T-helper 9 cell (primary cell): Measurements from ENCODE around the gene GALNT14.

Experiments
- DNase-seq: peaks from one replicate; pipeline ENCODE4 v3.0.0-alpha.2; 2020

Gene GALNT14

DNA sequence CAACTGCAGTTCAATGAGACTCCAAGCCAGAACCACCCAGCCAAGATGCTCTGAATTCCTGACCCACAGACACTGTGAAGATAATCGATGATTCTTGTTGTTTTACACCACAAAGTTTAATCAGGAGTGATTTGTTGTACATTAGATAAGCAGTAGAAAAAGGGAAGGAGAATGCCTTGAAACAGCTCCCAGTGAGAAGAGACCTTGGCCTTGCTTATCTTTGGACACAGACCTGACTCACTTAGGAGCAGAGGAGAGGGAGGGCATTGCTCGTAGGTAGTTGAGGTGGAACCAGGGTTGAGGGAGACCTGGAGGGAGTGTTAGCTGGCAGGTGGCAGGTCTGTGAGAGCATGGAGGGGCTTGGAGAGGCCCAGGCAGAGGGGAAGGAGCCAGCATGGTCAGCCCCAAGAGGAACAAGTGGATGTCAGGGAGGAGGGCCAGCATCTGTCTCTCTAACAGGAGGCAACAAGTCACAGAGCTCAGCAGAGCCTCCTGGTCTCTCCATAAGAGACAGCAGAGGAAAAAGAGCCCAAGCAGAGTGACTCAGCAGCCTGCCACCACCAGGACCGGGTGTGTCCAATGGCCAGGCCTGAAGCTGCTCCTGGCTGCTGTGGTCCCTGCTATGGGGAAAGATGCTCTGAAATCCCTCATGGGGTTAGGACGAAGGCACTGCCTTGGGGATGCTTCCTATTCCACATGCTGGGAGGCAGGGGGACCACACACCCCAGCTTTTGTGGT, 169.4 kb downstream of the GALNT14 start:
- DNase-seq, result no peak

DNA sequence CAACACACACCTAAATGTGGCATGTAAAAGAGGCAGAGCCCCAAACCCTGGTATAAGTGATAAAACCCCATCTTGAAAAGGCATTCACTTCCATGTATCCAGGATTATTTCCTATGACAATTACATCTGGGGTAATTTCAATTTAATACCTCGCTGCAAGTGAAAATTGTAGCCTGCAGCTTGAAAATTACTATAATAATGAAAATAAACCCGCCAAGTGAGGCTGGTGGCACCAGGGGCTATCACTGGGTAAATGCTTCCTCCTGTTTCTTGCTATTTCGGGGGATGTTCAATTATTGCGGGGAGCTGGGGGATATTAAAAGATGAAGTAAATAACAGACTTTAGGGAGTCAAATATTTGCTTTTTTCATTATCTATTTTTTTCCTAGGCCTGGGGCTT, 171.5 kb downstream of the GALNT14 start:
- DNase-seq, result no peak

DNA sequence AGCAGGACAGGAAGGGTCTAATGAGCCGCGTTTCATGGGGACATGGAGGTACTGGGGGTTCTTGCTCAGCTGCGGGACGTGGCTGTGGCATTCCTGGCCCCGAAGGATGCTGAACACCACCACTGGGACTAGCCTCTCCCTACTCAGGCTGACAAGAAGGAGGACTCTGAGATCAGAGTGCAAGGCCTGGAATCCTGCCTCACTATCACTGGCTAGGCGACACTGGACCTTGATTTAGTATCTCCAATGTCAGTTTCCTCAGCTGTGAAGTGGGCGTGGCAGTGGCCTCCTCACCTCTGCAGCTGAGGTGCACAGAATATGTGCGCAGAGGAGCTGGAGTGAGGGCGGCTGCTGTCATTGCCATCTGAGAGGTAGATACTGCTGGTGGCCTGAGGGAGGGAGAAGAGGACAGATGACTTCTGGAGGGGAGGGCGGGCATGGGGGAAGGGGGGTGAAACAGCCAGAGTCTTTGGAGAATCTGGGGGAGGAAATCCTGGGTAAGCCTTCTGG, 173.2 kb downstream of the GALNT14 start:
- DNase-seq, result no peak

DNA sequence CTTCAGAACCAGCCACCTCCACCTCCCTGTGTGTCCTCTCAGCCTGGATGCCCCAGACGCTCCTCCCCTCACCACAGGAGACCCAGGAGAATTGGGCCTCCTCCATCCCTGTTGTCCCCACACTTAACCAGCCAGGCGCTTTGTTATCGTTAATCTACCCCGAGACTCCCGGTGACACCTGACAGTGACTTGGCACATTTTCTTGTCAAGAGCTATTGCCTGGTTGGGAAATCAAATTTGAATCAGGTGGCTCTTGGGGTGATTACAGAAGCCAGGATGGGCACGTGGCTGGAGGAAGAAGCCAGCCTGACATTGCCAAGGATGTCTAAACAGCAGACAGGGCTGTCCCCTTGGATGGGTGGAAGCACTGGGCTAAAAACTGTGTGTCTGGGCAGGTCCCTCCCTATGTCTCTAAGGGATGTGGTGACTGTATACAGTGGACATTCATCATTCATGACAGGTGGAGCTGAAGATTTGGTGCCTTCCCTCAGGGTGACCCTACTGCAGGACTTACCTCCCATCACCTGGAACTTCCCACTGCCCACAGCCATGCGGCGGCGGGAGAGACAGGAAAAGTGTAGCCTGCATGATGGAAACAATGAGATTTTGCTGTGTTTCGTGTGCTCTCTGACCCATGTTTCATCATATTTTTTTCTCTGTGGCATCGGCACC, 173.8 kb downstream of the GALNT14 start:
- DNase-seq, result no peak

DNA sequence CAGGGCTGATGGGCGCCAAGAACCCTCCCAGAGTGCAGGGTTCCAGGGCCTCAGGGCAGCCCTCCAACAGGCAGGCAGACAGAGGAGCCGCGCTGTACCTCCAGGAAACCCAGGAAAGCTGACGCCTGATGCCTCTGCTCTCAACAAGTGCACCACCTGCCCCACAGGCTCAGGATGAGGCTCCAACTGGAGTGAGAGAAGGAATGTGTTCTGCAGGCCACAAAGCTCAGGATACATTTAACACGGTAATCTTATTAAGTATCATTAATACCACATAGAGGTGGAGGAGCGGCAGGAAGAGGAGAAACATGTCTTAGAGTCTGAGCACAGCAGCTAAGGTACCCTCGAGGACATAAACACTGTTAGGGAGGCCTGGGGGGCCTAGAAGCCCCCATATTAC, 175.1 kb downstream of the GALNT14 start:
- DNase-seq, result no peak

DNA sequence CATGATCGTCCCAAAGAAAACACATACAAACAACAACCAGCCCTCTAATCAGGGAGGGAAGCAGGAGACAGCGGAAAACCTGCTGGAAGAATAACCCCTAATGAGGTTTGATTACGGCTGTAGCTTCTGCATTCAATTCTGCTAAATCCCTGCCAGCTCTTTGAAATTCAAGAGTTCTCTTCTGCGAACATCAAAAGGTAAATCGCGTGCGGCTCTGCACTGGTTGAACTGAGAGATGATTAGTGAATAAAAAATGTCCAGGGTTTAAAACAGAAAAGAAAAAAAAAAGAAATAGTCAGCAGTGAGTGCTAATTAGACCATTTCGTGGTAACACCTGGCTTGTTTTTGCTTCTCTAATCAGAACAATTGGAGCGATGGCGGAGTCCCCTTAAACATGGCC, 178.0 kb downstream of the GALNT14 start:
- DNase-seq, result no peak

DNA sequence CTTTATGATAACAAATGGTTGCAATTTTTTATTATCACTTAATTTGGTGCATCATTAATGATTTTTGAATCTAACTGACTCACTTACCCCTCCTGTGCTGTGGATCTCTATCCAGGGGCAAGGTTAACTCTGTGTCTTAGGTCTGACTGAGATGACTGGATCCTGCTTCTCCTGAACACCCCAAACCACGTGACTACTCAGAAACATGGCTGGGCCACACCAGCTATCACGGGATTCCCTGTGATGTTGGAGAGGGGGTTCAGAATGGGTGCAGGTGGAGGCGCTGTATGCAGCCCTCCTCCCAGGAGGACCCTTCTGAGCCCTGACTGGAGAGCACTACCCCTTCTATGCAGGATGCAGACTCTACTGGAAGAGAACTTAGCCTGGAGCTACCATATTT, 178.6 kb downstream of the GALNT14 start:
- no peak for DNase-seq

DNA sequence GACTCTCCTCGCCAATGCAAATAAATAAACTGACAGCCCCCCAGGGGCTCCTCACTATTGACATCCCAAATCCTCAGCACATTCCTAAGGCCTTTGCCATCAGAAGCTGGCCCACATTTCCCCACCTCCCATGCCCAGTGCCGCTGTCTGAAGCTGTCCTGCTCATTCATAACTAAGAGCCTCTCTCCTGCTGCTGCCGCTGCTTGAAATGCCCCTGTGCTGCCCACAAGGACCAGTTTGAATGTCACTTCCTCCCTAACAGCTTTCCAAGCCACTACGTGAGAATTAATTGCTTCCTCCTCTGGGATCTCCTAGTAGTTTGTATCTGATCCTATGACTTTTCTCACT, 179.3 kb downstream of the GALNT14 start:
- DNase-seq, result no peak

DNA sequence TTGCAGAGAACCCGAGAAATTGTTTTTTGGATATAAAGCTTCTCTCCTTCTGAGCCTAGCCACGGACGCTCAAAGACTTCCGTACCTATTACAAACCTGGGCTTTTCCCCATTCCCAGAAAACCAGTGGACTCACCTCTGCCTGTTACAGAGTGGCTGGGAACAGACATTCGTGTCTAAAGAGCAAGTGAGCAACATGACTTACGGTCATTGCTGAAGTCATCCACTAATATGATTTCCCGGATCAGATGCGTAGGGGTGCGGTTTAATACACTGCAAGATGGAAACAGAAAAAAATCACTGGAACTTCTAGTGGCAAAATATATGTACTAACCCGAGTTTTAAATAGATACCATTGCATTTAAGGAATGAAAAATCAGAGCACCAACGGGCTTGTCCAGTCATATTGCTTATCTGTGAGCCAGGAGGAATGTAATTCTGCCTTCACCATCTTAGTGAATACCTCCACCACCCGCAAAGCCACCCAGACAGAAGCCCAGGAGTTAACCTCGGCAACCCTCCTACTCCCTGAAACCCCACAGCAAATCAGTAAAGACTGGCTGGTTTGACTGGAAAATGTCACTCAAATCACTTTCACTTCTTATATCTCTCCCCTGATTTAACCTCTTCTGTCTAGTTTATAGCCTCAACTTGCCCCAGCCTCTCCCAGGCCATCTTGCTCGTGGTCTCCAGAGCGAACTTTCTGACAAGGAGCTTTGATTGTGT, 179.9 kb downstream of the GALNT14 start:
- no peak for DNase-seq

DNA sequence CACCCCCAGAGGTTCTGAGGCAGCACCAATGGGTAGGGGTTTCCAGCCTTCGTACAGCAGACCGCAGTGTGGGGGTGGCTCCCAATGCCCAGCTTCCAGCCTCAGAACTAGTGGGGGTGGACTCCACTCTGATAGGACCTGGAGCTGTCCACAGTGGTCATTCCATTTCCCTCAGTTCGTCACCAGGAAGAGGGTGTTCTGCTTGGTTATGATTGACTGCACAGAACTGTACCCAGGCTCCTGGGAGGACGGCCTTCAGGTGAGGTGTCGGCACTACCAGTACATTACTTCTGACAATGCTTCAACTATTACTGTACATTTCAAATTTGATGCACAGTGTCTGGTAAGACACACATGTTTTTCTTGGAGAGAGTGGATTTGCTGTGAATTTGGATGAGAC, 180.6 kb downstream of the GALNT14 start:
- DNase-seq, result no peak

DNA sequence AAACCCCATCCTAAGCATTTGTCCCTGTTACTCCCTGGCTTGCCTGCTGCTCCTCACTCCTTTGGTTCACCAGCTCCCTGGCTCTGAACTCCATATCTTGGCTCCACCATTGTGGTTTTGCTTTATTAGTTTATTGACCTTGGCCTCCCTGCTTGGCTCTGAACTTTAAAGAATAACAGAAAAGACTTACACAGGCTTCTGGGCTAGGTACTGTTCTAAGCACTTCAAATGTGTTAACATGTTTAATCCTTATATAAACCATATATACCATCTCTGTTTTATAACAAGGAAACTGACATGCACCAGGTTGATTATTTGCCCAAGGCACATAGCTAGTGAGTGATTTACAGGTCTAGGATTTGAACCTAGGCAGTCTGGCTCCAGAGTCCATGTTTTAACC, 181.2 kb downstream of the GALNT14 start:
- DNase-seq, result no peak

DNA sequence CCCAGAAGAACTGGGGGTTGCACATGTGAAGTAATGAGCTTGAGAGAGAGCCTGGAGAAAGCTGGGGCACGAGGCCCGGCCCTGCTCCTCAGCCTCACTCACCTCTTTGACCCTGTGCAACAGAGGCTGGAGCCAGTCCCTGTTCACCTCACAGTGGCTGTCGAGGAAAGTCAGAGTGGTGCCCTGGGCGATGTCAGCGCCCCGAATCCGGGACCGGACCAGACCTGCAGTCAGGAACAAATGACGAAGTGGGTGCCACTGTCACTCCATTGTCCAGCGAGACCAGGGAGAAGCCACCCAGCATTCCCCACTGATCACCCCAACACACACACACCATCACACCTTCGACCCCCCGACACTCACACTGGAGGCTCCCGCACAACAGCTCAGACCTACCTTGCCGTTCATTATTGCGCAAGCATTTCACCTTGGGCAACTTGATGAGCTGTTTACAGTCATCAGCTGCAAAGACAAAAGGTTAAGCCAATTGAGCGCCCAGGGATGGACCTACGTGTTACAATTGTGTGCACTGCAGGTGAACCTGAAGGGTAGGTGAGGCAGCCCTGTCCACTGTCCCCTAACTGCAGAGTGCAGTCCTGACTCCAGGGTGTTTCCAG, 182.6 kb downstream of the GALNT14 start:
- no peak for DNase-seq

DNA sequence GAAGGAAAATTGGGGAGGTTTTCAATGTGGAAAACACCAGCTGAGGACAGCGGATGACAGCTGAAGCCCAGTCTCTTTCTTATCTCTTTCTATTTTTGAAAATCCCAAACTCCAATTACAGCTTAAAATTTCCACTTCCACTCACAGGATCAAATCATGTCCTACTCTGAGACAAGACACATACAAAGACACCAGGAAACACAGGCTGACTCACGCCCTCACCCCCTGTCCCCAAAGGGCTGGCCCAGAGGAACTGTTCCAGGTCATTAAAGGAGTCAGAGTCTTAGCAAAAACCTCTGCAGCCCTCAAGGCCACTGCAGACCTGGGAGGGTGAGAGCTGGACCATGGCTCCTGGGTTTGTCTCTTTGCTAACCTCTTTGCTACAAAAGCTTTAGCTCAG, 187.9 kb downstream of the GALNT14 start:
- no peak for DNase-seq

DNA sequence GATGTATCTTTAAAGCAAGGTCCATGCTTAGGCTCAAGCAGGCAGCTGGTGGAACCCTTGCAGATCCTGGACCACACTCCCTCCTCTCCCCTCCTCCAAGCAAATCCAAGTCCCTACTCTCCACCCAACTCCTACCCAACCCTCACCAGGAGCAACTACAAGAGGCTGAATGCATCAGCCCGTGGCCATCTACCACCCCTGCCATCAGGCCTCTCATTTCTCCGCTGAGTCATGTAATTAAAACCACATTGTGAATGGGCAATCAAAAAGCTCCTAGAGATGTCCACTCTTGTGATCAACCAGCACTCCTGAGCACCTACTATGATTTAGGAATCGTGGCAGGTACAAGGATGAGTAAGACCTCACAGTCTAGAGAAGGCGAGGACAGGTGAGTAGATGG, 188.8 kb downstream of the GALNT14 start:
- DNase-seq, result no peak

DNA sequence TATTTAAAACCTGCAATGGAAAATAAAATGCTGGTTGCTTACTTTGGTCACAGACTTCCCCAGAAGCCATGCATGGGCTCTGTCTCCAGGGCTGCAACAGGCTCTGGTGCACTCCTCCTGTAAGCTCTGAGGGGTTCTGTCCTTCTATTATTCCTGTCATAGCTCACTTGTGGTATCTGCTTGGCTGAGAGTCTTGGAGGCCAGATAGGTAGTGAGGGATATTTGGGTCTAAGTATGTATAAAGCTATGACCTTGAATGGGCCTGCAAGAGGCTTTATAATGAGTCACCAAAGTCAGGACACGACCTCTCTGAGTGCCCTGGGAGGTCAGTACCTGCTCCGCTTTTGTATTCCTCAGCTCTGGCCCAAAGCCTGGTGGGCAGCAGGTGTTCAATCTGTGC, 189.4 kb downstream of the GALNT14 start:
- no peak for DNase-seq

DNA sequence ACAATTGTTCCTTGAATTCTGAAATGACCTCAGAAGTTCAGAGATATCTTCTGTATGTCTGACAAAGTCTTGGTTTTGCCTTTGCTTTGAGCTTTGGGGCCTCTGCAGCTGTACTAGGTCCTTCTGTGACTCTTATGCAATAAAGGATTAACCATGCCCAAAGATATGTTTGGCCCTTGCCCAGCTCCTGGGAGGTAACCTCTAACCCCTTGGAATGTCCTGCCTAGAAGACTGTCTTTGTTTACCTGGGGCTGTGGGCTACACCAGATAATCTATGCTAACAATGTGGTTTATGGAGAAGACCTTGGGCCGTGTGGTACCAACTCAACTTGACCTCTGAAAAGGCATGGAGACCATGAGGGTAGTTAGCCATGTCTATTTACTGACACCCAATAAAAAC, 190.1 kb downstream of the GALNT14 start:
- no peak for DNase-seq

DNA sequence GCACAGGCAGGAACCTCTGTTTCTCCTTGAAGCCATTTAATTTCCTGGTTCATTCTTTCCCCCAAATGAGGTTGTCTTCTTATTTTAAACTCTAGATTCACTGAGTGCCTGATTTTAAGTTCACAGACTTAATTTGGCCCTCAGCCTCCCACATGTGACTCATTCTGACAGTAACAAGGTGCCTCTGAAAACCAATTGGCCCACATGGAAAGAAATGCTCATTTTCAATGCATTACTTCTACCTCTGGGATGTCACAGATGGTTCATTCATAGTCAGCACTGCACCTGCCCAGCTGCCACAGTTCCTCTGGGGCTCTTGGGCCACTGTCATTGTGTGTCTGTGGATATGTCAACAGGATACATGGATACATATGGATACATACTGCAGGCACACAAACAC, 190.6 kb downstream of the GALNT14 start:
- no peak for DNase-seq

DNA sequence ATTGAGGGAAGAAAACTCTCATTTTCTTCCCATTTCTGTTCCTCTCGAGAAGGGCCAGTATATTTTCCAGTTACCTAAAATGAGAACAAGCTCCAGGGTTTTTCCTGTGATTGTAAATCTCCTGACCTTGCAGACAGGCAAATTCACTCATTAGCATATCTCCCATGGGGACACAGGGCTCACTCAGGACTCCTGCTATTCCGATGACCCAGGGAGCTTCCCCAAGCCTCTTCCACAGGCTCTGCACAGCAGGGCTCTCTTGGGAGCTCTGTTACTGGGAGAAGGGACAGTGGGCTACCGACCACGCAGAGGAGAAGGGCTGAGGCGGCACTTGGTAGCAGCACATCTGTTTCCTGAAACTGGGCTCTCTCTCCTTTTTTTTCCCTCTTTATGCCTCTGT, 195.8 kb downstream of the GALNT14 start:
- no peak for DNase-seq

DNA sequence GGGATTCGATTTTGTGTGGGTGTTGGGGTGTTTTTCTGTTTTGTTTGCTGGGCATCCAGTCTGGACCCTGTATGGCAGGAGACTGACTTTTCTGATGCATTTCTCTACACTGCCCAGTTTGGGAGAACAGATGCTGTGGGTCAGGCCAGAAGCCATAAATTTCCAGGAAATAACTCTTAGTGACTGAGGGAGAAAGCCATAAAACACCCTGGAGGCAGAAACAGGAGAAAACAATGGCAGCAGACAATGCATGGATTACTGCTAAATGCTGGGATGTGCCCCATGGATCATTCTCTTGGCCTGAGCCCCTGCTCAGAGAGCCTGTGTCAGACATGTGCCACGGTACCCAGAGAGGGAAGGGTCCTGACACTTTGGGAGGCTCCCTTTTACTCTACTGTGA, 197.4 kb downstream of the GALNT14 start:
- no peak for DNase-seq

DNA sequence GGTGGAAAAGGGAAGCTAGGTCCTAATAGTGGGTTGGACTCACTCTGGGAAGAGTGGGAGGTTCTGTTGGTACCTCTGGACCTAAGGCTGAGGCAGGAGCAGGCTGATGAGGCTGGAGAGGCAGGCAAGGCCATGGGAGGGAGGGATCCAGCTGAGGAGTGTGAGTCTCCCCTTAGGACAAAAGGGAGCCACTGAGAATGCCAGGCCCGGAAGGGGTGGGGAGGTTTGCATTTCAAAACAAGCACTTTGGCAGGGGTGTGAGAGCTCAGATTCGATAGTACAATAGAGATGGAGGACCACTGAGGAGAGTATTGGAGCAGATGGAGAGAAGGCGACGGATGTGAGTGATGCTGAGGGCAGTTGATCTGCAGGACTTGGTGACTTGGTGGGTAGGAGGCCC, 198.9 kb downstream of the GALNT14 start:
- no peak for DNase-seq

DNA sequence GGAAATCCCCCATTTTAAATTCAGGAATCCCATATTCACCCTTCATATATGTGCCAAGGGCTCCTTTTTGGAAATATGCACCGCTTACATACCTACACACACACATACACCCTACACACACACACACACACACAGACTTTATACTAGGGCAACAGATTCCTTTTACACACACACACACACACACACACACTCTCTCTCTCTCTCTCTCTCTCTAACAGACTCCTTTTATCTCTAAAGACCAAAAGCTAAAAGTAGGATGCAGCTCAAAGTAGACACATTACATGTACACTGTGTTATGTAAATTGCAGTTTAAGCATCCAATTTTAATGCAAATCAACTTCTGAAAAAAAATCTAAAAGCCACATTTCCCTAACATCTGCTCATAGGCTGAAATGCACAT, 200.0 kb downstream of the GALNT14 start:
- no peak for DNase-seq

DNA sequence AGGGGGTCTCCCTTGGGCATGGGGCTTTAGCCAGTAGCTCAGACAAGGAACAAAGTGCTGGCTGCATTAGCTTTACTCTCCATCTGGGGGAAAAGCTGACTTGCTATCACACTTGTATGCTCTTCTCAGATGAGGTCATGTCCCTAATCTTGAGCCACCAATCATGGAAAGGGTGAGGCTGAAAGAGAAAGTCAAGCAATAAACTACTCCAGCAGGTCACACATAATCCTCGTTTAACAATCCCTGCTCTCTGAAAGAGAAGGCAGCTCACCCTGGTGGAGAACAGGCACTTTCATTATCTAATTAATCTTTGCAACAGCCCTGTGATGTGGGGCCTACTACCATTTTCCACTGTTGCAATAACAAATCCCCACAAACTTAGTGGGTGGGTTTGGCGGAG, 201.3 kb downstream of the GALNT14 start:
- no peak for DNase-seq

DNA sequence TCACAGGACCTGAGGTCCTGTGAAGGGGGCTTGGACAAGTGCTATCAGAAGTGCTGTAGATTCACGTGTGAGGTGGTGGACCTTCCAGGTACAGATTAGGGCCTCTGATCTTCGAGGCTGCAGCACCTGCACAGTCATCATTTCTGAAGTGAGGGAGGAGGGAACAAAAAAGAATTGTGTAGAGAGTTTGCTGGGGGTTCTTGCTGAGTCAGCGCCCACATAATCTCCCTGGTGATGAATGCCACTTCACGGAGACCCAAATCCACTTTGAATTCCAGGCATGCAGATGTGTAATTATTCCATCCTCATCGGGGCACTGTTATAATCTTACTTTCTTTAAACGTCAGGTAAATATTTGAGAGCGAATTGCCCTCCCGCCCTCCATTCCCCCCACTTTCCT, 202.4 kb downstream of the GALNT14 start:
- no peak for DNase-seq

DNA sequence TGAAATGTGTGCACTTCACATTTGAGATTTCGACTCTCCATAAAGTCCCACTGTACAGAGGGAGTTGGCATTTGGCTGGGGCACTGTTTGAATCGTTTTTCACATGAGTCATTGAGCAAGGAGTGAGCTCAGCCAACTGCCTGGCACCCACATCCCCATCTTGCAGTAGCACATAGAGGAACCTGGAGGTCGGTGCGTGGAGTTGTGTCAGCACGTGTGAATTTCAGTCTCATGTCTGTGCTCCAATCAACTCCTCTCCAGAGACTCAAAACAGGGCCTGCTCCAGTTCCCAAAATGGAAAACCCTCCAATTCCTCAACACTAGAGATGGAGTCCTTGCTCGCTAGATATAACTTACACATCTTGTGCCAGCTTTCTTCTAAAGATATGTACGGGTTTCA, 204.2 kb downstream of the GALNT14 start:
- DNase-seq, result no peak
